Measurements from ENCODE around the gene CIB1. TPM values are rescaled to one million over a fixed set of nuclear protein-coding genes. Genes with fewer than 3 reads are reported as not detected.
A peak's percentile ranks its signal among the peaks of the same experiment; 100 is the strongest.

The CIB1 gene
- total RNA-seq, 1 donor from 2014 or later = 19.8 TPM

DNA sequence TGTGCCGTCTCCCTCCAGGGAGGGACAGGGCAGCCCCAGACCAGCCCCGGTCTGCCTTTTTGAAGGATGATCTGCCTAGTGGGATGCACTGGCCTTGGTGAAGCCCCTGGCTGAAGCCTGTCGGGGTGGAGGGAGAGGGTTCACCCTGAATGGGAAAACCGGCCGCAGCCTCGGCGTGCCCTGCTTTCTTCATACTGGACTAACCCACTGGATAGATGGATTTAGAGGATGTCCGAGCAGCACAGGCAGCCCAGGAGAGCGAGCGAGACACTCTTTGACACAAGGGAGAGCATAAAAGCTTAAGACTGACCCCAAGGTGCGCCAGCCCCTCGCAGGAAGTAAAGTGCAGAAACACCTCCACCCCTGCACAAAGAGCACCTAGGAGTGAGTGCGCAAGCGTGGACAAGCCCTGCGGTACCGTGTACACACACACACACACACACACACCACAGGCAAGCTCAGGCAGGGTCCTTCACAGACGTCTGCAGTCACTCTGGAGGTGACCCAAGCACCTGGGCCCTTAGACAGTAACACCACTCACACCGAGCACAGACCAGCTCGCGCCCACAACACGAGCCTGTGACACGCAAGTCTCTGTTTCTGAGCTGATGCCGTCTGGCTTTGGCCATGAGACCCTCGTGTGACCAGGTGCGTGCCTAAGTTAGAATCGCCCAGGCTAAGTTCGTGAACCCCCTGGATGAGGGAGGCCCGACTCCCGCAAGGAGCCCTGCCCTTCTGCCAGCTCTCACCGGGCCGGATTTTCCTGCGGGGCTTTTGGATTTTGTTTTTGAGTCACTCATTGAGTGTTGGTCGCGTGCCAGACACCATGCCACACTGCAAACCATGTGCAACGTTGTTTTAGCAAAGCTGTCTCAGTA lies 21.3 kb downstream of the CIB1 start:
- Mint-ChIP-seq H3K9me3 (ENCODE audit: unreplicated experiment) (no peaks in the 10 kb centered on the region), H3K4me3 (ENCODE audit: unreplicated experiment) (no peak overlapping the region), H3K27ac (ENCODE audit: unreplicated experiment) (no peak overlapping the region), H3K4me1 (ENCODE audit: unreplicated experiment) (peaks cover 13% of the 10 kb centered on the region), H3K27me3 (ENCODE audit: unreplicated experiment) (peaks cover 1% of the 10 kb centered on the region), H3K36me3 (ENCODE audit: low read depth, unreplicated experiment) (peaks cover 6% of the 10 kb centered on the region)
- DNase-seq (ENCODE audit: low spot score) = no peak
- TF ChIP-seq, protein P1, sequence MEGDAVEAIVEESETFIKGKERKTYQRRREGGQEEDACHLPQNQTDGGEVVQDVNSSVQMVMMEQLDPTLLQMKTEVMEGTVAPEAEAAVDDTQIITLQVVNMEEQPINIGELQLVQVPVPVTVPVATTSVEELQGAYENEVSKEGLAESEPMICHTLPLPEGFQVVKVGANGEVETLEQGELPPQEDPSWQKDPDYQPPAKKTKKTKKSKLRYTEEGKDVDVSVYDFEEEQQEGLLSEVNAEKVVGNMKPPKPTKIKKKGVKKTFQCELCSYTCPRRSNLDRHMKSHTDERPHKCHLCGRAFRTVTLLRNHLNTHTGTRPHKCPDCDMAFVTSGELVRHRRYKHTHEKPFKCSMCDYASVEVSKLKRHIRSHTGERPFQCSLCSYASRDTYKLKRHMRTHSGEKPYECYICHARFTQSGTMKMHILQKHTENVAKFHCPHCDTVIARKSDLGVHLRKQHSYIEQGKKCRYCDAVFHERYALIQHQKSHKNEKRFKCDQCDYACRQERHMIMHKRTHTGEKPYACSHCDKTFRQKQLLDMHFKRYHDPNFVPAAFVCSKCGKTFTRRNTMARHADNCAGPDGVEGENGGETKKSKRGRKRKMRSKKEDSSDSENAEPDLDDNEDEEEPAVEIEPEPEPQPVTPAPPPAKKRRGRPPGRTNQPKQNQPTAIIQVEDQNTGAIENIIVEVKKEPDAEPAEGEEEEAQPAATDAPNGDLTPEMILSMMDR (IDR thresholded peaks at IDR 0.05; ENCODE audit: unreplicated experiment) = no peak

DNA sequence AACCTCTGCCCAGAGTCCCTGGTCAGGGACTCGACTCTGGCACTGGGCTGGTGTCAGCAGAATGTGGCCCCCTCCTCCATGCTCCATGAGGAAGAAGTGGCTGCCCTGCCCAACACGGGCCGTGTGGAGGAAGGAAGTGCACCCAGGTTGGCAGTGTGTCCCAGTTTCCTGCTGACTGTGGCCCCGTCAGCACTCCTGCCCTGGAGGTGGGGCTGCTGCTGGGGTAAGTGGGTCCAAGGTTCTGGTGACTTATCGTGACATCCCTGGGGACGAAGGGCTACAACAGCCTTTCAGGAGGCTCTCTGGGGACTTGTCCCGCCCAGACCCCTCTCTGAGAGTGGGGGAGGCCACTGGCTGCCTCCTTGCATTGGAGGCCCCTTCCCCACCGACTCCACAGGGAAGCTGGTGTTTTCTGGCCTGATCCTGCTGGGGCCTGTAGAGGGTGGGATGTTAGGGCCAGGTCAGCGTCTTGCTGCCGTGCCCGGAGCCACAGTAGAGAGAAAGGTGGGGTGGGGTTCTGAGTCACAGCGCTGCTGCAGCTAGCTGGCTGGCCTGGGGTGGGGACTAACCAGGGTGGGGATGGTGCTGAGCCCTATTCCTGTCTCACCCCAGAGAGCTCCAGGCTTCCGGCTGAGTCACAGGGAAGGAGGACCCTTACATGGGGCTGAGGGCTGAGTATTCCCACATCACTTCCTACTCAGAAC lies 22.1 kb downstream of the CIB1 start:
- Mint-ChIP-seq H3K27ac (ENCODE audit: unreplicated experiment) (no peak overlapping the region), H3K4me3 (ENCODE audit: unreplicated experiment) (no peak overlapping the region), H3K27me3 (ENCODE audit: unreplicated experiment) (peaks cover 1% of the 10 kb centered on the region), H3K9me3 (ENCODE audit: unreplicated experiment) (no peaks in the 10 kb centered on the region), H3K4me1 (ENCODE audit: unreplicated experiment) (peaks cover 13% of the 10 kb centered on the region), H3K36me3 (ENCODE audit: low read depth, unreplicated experiment) (peaks cover 6% of the 10 kb centered on the region)
- TF ChIP-seq, protein P1 (IDR thresholded peaks at IDR 0.05; ENCODE audit: unreplicated experiment) = no peak
- no peak for DNase-seq (ENCODE audit: low spot score)

DNA sequence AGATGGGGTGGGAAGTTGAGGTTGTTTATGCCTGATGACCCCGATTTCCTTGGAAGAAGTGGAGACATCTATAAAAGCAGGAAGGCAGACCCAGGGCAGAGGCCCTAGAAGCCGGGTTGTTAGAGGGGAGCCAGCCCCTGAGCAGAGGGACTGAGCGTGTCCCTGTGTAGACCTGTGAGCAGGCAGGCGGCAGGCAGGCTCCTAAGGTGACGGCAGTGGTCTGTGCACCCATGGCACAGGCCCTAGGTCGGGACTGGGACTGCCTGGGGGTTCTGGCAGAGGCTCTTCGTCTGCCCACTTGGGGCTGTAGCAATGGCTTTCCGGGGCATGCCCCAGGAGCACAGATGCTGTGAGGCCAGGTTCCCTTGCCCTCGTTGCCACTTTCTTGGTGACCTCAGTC lies 22.7 kb downstream of the CIB1 start:
- Mint-ChIP-seq H3K27me3 (ENCODE audit: unreplicated experiment) (peaks cover 1% of the 10 kb centered on the region), H3K27ac (ENCODE audit: unreplicated experiment) (no peak overlapping the region), H3K36me3 (ENCODE audit: low read depth, unreplicated experiment) (peaks cover 6% of the 10 kb centered on the region), H3K9me3 (ENCODE audit: unreplicated experiment) (no peaks in the 10 kb centered on the region), H3K4me3 (ENCODE audit: unreplicated experiment) (no peak overlapping the region), H3K4me1 (ENCODE audit: unreplicated experiment) (peaks cover 13% of the 10 kb centered on the region)
- DNase-seq (ENCODE audit: low spot score) = no peak
- TF ChIP-seq, protein P1 (IDR thresholded peaks at IDR 0.05; ENCODE audit: unreplicated experiment) = no peak

DNA sequence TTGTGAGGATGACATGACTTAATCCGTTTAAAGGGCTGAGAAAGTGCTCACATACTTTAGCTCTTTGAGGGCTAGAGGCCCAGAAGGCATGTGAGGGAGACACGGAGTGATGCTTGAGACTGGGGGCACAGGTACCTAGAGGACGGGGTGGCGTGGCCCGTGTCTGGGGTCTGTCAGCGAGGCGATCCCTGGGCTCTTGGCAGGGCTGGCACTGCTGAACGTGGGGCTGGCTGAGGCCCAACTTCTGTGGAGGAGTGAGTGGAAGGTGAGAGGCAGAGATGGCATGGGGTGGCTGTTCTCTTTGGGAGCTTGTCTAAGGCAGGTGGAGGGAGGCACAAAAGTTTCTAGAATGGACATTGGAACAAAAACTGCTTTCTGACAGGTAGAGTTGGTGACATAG lies 23.1 kb downstream of the CIB1 start:
- H3K27me3 Mint-ChIP-seq (ENCODE audit: unreplicated experiment) = peaks cover 1% of the 10 kb centered on the region
- no peak overlapping the region for H3K4me3 Mint-ChIP-seq (ENCODE audit: unreplicated experiment)
- TF ChIP-seq, protein P1 (IDR thresholded peaks at IDR 0.05; ENCODE audit: unreplicated experiment) = no peak
- no peak overlapping the region for H3K27ac Mint-ChIP-seq (ENCODE audit: unreplicated experiment)
- DNase-seq (ENCODE audit: low spot score) = no peak
- H3K4me1 Mint-ChIP-seq (ENCODE audit: unreplicated experiment) = peaks cover 13% of the 10 kb centered on the region
- peaks cover 6% of the 10 kb centered on the region for H3K36me3 Mint-ChIP-seq (ENCODE audit: low read depth, unreplicated experiment)
- no peaks in the 10 kb centered on the region for H3K9me3 Mint-ChIP-seq (ENCODE audit: unreplicated experiment)

DNA sequence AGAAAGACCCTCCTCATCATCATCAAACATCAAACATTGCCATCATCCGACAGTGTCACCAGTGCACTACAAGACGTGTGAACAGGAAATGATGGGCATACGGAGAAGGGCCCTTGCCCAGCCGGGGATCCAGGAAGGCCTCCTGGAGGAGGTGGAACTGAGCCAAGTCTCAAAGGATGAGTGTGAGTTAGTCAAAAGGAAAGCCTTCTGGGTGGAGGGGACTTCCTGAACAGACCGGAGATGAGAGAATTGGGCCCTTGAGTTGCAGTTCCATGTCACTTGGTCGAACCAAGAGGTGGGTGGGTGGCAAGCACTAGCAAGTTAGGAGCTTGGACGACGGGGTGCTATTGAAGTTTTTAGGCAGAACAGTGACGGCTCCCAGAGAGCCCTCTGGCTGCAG lies 24.1 kb downstream of the CIB1 start:
- H3K27me3 Mint-ChIP-seq (ENCODE audit: unreplicated experiment) = peaks cover 1% of the 10 kb centered on the region
- H3K4me3 Mint-ChIP-seq (ENCODE audit: unreplicated experiment) = peak overlapping the region; percentile 19
- peaks cover 6% of the 10 kb centered on the region for H3K36me3 Mint-ChIP-seq (ENCODE audit: low read depth, unreplicated experiment)
- DNase-seq (ENCODE audit: low spot score) = no peak
- no peaks in the 10 kb centered on the region for H3K9me3 Mint-ChIP-seq (ENCODE audit: unreplicated experiment)
- peaks cover 13% of the 10 kb centered on the region for H3K4me1 Mint-ChIP-seq (ENCODE audit: unreplicated experiment)
- peak overlapping the region; percentile 33 for H3K27ac Mint-ChIP-seq (ENCODE audit: unreplicated experiment)
- TF ChIP-seq, protein P1 (IDR thresholded peaks at IDR 0.05; ENCODE audit: unreplicated experiment) = no peak

Data from endothelial cell (in vitro differentiated cells).